GM19099 (cell line): ENCODE measurements around the gene EGFL7.

Experiments
- POLR2A ChIP-seq: IDR thresholded peaks from 3 replicates; pipeline ENCODE4 v1.6.1; 2011; ENCODE audit warnings: low read depth; ENCODE audit not compliant: insufficient read length; ENCODE audit errors: extremely low read depth

EGFL7 gene

DNA sequence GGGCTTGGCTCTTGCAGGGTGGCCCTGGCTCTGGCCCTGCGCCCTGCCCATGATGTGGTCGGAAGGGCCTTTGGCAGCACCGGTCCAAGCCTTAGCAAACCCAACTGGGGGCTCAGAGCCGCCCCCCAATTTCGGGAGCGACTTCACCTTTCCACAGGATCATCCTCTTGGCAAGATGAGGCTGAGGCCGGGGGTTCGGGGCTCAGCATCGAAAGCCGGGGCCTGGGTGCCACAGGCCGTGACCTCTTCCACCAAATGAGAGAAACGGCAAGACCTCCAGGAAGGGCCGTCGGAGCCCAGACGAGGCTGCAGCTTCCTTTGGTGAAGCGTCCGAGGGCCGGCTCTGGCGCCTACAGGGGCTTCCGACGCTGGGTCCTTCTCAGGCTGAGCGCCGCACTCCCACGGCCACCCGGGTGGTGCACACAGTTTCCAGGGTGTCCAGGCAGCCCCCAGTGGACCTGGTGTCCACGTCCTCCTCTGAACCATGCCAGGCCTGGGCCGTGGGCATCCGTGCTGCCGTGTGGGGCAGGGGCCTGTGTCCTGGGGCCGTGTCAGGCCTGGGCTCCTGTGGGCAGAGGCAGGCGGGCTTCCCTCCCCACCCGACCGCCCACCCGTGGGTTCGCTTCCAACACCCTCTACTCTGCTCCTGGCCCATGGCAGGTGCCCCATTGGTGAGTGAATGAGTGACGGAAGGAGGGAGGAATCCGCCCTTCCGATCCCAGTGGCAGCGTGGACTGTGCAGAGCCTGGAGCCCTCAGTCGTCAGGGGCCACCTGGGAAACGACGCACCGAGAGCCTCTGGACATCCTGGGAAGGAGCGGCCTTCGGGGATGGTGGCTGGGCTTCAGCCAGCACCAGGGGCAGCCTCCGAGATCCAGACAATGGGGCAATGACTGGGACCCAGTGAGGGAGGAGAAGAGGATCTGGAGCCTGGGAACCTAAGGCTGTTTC is 29.7 kb downstream of the EGFL7 start:
- no peak for TF ChIP-seq POLR2A

DNA sequence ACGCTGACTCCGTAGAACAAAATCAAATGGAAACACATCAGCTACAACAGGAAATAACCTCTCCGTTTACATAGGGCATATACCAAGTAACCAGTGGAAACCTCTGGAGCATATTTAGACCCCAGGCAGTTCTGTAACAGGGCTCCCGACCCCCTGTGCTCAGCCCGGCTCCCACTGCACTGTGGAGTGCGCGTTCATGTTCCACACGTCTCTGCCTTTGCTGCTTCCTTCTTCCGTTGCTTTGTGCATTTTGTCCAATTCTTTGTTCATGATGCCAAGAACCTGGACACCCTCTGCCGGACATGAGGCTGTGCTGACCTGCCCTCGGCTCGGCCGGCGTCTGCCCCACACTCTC is 30.4 kb downstream of the EGFL7 start:
- no peak for TF ChIP-seq POLR2A

DNA sequence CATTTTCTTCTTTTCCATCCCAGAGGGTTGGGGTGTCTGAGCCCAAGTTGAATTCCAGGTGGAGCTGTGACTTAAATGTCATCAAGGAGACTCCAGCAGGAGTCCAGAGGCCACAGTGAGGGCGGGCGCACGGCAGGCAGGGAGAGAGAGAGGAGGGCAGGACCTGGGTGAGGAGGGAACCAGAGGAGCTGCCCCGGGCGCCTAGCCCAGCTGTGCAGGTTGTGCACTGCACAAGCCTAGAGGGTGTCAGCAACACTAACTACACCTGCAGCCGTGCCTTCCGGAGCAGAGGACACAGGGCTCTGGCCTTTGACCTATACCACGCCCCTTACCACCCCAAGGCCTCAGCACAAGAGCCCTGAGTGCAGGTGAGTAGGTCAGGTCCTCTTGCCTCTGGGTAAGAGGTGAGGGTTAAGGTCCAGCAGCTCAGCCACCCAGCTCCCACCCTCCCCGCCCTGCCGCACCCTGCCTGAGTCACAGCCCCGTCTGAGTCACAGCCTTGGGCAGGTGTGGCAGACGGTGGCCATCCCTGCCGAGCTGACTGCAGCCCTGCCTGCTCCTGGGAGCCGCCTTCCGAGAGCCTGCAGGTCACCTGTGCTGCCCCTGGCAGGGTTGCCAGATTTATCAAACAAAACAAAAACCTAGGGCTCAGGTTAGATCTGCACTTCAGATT is 30.9 kb downstream of the EGFL7 start:
- no peak for TF ChIP-seq POLR2A

DNA sequence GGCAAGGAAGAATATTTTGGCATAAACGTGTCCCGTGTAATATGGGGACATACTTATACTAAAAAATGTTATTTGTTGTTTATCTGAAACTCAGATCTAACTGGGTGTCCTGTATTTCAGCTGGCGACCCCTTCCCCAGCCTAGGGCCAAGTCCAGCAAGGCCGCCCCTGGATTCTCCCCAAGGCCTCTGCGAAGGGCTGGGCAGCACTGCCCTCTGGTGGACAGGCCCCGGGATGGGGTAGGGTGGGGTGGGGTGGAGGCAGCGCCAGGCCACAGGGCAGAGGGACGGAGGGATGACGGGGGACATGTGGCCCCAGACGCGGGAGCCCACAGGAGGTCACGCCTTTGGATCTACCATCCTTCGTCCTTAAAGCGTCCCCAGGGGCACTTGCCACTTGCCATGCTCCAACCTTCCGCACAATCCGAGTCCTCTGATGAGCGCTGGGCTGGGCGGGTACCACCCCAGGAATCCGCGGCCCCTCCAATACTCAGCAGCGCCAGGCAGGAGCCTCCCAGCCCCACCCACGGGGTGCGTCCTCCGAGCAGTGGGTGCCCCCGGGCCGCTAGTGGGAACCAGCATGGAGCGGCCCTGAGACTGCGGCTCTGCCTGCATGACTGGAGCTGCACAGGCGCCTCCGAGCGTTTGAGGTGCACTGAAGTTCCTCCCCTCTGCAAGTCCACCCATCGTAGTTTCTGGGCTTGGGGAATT is 31.6 kb downstream of the EGFL7 start:
- no peak for TF ChIP-seq POLR2A

DNA sequence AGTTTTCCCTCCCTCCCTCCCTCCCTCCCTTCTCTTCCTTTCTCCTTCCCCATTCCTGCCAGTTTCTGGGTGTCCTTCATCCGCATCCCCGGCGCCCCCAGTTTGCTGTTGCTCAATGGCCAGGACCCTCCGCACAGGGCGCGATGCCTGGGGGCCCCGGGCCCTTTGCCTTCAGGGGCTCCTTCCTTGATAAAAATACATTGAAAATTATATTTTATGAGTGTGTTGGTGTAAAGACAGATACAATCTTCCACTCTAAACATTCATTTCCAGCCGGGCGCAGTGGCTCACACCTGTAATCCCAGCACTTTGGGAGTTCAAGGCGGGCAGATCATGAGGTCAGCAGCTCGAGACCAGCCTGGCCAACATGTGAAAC is 32.1 kb downstream of the EGFL7 start:
- no peak for TF ChIP-seq POLR2A

DNA sequence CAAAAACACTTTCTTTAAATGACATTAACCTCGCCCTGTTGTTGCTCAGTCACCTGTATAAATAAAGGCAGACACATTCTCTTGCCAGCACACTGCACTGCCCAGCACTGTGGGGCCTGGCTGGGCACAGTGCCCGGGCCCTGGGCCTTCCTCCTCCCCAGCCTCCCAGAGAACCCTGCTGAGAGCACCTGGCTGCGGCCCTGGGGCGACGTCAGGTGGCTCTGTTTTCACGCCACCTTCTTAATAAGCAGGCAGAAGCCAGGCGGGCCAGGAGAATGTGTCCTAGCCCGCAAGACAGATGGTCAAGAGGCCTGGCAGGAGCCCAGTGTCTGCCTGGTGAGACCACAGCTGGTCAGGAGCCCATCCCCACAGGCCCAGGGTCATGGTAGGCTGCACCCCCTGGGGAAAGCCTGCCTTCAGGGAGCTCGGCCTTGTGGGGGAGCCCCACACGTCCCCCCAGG is 32.7 kb downstream of the EGFL7 start:
- TF ChIP-seq POLR2A: no peak

DNA sequence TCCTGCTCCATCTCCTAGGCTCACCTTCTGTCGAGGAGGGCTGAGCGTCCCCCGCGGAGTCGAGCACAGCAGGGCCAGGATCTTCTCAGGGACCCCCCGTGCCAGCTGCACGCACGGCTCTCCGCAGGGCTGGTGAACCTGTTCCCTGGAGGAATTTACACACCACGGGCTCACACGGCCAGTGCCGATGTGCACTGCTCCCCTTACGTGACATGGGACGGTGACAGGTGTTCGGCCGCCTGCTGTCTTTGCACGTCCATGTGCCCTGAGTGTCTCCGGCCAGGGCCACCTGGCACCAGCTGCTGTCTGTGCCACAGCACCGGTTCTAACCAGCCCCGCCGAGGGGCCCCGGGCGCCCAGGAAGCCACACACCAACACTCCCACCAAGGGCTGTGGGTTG is 33.2 kb downstream of the EGFL7 start:
- no peak for TF ChIP-seq POLR2A

DNA sequence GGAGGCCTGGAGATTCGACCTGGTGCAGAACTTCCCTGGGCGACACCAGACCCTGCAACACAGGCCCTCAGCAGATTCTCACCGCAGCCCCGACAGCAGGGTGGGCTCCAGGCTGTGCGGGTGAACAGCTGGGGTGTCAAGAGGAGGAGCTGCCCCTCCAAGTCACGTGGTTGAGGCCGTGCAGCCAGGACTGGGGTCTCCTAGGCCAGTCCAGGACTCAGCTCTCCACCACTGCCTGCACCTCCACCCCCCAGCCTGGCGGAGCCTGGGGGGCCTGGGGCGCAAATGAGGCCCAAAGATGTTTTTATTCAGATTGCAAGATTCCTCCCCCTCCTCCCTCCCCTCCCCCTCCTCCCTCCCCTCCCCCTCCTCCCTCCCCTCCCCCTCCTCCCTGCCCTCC is 33.8 kb downstream of the EGFL7 start:
- TF ChIP-seq POLR2A: no peak

DNA sequence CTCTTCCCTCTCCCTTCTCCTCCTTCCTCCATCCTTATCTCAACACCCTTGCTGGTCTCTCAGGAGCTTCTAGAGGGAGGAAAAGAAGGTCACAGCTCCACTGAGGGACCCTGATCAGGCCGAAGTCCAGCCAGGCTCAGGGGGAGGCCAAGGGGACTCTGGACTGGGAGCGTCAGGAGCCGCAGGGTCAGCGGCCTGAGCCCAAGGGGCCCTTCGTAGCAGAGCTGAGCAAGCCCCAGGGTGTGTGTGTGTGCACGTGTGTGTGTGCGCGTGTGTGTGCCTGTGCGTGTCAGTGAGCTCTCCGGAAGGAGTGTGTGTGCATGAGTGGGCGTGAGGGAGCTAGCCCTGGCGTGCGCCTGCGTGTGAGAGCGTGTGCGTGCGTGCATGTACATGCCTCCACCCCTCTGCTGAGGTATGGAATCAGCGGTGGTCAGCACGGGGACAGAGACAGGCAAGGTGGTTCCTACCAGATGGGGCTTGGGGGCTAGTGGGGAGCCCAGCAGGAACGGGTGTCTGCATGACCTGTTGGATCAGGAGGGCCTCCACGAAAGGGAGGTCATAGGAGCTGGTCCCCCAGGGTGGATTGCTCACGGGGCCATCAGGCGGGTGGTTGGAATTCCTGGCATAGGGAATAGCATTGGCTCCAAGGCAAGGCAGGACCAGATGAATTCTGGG is 34.6 kb downstream of the EGFL7 start:
- TF ChIP-seq POLR2A: no peak

DNA sequence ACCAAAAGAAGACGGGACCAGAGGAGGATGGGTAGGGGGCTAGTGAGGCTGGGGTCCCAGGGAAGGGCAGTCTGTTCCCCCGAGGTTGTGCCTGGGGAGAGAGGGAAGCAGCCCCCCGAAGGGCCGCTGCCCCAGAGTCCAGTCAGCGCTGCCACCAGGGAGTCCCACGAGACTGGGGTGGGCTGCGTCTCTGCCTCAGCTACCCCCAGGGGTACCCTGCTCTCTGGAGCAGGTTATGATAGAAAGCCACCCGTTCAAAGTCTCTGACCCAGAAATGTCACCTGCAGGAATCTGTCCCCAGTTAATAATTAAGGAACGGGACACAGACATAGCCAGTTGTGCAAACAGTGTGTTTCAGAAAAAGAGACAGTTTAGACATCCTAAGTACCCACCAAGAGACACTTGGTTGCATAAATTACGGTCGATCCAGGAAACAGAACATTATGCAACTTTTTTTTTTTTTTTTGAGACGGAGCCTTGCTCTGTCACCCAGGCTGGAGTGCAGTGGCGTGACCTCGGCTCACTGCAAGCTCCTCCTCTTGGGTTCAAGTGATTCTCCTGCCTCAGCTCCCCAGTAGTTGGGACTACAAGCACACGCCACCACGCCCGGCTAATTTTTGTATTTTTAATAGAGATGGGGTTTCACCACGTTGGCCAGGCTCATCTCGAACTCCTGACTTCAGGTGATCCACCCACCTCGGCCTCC is 35.3 kb downstream of the EGFL7 start:
- no peak for TF ChIP-seq POLR2A

DNA sequence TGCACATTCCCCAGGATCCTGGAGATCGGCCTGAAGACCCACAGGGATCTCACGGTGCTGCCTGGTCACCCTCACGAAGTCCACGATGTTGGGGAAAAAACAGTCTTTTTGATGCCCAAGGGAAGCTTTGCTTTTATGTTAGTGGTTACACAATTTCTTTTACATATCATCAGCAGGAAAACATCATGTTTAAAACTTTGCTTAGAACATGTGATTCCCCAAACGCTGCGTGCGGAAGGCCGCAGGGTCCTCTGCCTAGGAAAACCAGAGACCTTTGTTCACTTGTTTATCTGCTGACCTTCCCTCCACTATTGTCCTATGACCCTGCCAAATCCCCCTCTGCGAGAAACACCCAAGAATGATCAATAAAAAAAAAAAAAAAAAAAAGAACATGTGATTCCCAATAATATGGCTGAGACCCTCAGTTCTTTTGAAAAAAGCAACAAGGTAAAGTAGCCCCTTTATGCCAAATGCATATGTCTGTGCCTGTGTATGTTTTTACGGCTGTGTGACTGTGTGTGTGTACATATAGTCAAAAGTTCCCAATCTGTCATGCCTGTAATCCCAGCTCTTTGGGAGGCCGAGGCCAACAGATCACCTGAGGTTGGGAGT is 36.0 kb downstream of the EGFL7 start:
- TF ChIP-seq POLR2A: no peak

DNA sequence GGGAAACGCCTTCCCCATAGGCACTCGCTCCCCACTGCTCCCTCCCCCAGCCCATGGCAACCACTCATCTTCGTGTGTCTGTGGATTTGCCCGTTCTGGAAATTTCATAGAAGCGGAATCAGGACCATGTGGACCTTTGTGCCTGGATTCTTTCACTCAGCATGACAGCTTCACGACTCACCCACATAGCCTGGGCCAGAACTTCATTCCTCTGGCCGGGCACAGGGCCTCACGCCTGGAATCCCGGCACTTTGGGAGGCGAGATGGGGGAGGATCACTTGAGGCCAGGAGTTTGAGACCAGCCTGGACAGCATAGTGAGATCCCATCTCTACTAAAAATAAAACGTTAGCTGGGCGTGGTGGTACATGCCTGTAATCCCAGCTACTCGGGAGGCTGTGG is 37.6 kb downstream of the EGFL7 start:
- TF ChIP-seq POLR2A: no peak

DNA sequence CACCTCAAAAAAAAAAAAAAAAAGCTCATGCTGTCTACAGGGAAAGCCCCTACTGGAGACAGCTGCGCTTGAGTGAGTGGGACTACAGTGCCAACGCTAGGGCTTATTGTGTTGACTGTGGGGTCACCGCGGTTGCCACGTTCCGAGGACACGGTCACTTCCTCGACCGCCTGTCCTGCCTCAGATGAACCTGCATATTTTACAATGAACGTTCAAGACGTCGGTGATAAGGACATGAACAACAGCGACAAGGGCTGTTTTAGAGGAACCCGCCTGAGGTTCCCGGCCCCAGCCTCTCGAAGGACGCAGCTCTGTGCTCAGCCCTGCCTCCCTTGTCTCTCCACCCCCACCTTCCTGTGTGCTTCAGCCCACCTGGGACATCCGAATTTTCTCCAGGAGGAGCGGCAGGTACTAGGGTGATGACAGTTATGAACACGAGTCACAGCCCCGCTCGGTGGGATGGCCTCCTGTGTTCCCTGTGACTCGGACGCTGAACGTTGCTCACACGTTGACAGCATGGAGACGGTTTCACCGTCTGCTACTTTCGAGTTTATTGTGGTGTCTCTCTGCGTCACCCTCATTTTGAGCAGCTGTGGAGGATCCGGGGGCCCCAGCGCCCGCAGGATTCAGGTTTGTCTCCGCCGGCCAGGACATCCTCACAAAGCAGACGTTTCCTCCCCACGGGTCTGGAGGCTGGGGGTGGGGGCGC is 38.4 kb downstream of the EGFL7 start:
- no peak for TF ChIP-seq POLR2A
